Hindlimb muscle (tissue), 1 donor: ENCODE measurements around the gene APMAP. TPM values are rescaled to one million over a fixed set of nuclear protein-coding genes. Genes with fewer than 3 reads are reported as not detected.

ENCODE experiments used
- DNase-seq: peaks from one replicate; pipeline ENCODE4 v3.0.0-alpha.2; 2013
- polyA plus RNA-seq: library from polyadenylated mRNA; unstranded; fragments of 120-200 nt; gene quantifications from one replicate; pipeline ENCODE4 v1.2.1, GENCODE V29; 2013; ENCODE audit not compliant: insufficient read length

Gene APMAP, protein sequence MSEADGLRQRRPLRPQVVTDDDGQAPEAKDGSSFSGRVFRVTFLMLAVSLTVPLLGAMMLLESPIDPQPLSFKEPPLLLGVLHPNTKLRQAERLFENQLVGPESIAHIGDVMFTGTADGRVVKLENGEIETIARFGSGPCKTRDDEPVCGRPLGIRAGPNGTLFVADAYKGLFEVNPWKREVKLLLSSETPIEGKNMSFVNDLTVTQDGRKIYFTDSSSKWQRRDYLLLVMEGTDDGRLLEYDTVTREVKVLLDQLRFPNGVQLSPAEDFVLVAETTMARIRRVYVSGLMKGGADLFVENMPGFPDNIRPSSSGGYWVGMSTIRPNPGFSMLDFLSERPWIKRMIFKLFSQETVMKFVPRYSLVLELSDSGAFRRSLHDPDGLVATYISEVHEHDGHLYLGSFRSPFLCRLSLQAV
- polyA plus RNA-seq, result 47.5 TPM

DNA sequence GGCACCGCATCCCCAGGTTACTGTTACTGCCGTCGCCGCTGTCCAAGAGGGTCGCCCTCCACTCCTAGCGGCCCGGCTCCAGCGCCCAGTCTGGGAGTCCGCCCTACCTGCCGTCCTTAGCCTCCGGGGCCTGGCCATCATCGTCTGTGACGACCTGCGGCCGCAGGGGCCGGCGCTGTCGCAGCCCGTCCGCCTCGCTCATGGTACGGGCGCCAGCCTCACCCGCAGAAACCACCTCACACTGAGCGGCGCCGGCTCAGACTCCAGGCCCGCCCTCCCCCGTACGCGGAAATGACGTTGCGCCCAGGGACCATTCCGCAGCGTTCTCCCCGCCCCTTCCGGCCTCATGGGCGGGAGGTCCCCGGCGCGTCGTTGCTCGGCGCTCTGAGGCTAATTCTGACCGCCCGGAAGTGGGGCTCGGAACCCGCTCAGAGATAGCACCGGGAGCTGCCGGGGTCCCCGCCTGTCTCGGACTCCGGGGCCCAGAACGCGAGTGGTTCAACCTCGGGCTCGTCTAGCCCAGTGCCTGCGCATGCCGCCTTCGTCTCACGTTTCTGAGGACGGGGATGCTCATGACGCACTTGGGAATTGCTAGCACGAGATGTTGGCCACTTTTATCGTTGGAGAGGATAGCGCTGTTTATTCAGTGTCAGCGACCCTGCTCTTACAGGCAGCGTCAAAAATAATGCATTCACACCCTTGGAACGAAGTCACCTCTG lies at the start of gene APMAP:
TSS of gene APMAP (minus strand) at position 265 of the 719 bp plus-strand sequence. CDS start at position 202, 63 bp downstream.
- DNase-seq, result peak; percentile 96

DNA sequence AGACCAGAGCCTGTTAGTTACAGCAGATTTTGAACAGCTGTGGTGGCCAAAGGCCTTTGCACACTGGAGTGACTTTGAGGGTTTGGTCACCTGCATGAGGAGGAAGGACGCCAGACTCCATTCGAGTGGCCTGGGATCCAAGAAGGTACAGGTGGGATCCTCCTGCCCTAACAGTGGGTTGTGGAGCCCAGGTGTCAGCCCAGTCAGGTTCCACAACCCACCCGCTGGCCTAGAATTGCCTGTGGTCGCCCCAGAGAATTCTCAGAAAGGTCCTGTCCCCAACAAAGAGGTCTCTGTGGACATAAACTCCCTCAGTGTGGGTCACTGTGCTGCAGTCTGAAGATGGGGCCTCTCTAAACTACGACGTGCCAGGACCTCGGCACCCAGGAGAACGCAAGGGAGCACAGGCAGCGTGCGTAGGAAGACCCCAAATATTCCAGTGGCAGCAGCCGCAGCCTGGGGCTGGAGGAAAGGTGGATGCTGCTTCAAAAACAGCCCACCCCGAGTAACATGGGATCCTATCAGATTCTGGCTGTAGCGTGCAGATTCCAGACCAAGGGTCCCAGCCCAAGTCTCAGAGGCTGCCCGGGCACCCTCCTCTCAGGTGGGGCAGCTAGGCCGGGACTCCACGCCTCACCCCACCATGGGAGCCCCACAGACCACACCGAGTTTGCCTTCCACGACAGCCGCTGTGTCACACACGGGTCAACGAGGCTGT lies 49.4 kb upstream of the APMAP start:
- no peak for DNase-seq

DNA sequence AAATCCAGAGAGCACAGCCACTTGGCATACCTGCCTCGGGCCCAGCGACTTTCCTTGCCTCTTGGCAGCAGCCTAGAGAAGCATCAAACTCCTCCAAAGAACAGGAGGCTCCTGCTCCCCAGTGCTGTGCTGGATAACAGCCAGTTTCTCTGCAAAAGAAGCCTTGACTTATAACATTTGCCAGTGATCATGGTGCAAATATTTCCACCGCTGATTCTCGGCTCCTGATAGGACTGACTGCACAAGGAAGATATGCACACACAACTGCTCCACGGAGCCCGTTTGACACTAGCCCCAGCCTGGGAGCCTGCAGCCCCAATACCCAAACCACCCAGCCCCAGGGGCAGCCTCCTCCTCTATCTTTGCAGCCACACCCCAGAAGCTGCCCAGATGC lies 47.9 kb upstream of the APMAP start:
- DNase-seq, result peak; percentile 73

DNA sequence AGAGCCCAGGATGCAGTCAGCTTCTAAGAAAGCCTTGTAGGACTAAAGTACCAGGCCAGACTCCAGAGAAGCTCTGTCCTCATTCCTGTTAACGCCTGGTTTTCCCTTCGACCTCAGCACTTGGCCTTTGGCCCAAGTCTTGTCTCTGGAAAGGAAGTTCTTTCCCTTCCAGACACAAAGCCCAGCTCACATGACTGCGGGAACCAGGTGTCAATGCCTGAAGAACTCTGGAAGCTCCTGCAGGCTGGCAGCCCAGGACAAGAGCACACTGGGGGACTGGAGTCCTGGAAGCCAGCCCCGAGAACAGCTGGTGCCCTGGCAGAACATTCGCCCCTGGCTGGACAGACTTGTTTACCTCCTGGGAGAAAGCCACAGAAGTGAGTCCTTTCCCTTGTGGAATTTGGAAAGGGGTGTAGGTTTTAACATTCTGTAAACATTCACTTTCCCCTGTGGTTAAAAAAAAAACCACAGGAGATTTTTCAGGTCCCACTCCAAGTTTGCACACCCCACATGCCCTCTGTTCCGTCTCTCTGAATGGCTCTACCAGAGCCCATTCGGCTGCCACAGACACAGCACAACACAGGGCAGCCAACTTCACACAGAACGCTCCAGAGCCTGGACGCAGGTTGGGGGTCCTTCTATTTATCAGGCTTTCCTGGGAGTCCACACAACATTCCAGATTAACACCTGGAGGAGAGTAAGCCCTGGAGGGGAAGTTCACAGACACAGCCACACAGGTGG lies 47.3 kb upstream of the APMAP start:
- peak; percentile 89 for DNase-seq

DNA sequence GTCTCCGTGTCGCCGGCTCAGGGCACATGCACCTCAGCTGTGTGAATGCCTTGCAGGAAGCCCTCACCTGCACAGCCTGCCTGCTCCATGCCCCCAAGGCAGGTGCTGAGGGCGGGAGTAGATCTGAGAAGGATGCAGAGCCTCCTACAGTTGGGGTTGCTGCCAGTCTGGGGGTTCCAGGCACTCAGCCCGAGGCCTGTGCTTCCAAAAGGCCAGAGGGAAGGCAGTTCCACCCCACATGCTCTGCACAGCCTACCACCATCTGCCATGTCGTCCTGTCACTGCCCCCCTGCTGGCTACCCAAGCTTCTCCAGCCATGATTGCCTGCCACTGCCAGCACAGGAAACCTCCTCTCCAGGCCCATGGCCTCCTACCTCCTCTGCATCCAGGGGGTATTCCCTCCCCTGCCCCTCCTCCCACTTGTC lies 46.1 kb upstream of the APMAP start:
- DNase-seq, result no peak

DNA sequence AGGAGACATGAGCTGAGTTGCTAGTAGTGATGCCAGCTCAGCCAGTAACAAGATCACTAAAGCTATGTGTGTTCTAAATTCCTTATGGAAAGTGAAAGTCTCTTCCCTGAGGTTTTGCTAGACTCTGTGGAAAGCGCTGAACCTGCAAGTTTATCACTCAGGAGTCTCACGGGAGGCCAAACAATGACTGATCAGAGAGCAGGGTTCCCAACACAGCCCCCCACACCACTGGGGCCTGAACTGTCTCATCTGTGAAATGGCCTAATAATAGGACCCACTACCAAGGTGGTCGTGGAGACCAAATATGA lies 45.5 kb upstream of the APMAP start:
- DNase-seq, result no peak

DNA sequence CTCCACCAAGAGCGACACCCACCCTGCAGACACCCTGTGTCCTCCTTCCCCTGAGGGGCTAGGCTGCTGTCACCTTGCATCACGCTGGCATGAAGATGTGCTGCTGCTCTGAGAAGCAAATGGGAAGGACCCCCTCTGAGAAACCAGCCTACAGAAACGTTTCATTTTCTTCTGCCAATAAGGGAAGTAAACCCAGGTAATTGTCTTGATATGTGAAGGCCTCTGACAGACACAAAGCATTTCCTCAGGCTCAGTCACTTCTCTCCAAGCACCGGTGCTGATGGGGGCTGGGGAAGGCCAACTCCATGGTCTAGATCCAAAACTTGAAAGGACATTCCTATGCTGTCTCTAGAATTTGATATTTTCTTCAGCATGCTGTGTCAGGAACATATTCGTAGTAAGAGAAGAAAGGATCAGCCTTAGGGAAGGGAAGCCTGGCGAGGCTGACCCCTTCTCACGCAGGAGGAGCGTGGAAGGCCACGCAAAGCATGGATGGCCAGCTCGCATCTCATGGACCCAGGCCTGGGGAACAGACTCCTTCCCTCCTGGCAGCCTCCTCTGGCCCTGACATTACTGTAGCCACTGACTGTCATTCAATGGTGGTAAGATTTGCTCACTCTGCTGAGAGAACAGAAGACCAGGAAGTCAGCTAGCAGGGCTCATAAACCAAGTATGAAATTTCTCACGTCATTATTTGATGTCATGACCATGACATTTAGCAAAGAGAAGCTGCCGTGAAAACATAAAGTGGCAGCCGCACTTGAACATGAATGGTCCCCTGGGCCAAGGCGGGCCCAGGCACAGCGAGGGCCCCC lies 44.9 kb upstream of the APMAP start:
- DNase-seq, result no peak

DNA sequence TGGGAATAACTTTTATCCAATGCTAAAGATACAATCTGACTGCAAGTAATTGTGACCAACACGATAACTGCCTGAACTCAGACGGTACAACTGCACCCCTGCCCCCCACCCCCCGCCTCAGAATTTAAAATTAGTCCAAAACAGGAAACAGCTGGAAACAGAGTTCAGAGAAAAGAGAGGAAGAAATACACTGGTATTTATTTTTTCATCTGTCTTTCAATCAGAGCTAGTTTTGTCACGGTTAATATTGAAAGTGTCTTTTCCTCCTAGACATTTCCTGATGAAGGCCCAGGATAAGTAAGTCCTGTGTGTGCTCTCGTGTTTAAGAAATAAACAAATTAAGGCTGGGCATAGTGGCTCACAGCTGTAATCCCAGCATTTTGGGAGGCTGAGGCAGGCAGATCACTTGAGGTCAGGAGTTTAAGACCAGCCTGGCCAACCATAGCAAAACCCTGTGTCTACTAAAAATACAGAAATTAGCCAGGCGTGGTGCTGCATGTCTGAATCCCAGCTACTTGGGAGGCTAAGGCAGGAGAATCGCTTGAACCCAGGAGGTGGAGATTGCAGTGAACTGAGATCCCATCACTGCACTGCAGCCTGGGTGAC lies 43.9 kb upstream of the APMAP start:
- no peak for DNase-seq

DNA sequence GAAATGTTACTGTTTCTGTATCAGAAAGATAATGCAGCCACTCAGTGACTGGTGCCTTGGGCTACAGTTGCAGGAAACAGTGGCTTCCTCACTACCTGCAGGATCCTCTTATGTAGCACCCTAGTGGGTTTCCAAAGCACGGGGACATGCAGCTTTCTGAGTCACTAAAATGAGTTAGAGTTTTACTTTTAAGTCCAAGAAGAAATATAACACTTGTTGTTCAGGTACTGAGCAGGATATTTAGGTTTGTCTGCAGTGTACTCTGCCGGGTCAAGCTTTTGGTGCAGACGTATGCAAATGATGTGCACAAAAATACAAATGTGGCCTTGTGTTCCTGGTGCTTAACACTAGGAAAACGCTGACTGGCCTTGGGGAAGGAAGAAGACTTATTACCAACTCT lies 43.4 kb upstream of the APMAP start:
- no peak for DNase-seq

DNA sequence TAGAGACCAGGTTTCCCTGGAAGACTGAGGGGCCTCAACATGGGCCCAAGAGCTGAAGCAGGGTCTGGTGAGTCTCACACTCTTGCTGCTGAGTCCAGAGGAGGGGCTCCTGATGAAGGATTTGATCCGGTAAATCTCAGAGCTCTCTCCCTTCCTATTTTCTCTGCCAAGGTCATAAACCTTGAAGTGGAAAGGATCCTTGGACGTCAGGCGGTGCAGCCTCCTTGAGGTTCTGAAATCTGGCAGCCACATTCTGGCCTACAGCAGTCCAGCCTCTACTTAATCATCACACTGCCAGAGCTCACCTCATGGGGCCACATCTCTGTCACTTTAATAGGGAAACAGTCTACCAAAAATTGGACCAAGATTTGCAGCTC lies 41.4 kb upstream of the APMAP start:
- DNase-seq, result no peak

DNA sequence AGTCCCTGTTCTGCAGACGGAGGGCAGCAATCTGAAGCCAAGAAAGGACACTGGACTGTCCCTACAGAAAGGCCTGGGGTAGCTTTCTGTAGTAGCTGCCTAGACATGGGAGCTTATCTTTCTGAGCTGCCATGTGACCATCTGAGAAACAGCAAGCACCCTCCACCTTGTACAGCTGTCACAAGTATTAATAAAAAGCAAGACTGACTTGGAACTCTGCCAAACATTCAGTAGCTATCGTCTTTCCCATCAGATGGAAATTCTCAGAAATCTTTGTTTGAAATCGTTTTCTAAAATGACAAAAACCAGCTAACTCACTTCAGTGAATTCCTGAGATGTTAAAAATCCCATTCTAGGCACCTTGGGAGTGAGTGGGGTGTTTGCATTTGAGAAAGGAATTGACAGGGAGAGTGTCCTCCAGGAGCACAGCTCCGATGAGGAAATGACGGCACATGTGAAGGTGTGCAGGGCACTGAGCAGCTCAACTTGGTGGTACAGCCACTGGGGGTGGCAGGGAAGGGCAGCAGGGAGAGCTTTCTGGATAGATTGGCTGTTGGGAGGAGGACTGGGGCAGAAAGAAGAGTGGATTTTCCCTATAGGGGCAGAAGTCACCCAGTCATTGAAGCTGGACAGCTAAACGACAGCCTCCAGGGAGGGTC lies 40.8 kb upstream of the APMAP start:
- DNase-seq, result no peak

DNA sequence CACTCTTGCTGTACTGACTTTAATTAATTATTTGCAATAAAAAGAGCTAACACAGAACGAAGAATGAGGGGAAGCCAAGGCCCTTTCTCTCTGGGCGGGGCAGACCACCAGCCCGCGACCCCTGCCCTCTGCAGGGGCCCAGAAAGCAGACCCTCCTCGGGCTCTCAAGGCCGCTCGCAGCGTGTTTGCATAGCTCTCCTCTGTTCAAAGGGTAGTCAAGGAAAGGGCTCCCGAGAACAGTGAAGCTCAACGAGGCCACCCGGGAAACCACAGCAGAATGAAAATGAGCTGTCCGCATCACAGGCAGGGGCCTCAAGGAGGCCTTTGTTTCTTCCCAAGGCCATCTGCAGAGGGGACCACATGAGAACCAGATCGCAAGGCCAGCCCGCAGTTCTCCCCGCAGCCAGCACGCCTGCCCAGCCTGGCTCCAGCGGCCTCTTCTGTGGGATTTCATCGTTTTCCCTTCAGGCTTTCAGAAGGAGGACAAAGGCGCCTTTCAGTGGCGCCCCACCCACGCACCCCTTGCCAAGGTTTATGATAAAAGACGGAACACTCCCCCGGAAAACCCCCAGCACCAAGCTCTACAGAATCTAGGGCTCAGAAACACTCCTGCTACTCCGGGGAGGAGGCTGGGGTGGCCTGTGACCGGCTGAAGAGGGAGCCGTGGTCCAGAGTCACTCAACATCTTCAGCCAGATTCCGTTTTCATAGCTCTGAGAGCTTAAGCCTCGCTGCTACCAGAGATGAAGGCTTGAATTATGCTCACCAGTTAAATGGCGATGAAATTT lies 40.1 kb upstream of the APMAP start:
- no peak for DNase-seq

DNA sequence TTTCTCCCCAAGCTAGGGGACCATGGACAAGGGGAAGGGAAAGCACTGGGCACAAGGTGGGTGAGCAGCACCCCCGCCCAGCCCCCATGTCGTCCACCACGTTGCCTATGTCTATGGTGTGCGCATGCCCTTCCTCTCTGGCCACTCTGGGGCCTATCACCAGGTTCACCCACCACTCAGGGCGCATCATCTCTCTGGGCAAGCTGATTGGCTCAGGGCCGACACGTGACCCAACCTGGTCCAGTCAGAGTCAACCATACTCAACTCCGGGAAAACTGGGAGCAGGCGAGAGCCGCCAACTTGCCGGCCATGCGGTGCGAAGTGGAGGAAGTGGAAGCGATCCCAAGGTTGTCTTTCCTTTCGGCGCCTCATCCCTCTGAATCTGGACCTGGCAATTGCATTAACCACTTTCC lies 39.5 kb upstream of the APMAP start:
- DNase-seq, result no peak

DNA sequence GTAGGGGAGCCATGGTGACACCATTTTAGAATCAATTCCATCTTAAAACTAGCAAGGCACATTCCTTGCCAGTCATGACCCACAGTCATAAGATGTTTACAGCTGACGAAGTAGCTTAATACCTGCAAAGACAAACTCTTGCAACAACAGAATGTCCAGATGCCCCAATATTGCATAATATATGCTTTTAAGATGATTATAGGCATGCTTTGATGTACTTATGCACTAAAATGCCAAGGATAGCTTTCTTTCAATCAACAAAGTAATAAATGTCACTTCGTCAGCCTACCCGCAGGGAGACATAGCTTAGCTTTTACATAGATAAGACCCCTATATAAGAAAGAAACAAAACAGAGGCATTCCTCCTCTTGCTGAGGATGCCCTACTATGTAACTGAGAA lies 38.7 kb upstream of the APMAP start:
- DNase-seq, result no peak

DNA sequence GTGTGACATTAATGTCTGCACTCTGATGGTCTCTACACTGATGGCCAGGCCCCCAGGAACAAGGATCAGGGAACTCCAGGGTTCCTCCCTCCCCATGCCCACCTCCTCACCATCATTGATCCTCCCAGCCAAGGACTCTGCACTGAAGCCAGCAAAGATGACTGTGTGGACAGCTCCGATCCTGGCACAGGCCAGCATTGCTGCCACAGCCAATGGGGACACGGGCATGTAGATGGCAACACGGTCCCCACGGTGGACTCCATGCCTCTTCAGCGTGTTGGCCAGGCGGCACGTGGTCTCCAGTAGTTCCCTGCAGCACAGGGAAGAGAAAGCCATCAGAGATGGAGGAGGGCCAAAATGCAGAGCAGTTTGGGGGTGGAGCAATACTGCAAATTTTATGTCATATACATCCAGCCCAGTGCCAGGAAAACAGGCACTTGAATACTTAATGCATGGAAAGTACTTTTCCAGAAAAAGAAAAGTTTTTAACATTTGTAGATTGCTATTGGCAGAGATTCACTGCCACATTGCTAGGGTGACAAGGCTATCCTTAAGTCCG lies 38.2 kb upstream of the APMAP start:
- DNase-seq, result no peak

DNA sequence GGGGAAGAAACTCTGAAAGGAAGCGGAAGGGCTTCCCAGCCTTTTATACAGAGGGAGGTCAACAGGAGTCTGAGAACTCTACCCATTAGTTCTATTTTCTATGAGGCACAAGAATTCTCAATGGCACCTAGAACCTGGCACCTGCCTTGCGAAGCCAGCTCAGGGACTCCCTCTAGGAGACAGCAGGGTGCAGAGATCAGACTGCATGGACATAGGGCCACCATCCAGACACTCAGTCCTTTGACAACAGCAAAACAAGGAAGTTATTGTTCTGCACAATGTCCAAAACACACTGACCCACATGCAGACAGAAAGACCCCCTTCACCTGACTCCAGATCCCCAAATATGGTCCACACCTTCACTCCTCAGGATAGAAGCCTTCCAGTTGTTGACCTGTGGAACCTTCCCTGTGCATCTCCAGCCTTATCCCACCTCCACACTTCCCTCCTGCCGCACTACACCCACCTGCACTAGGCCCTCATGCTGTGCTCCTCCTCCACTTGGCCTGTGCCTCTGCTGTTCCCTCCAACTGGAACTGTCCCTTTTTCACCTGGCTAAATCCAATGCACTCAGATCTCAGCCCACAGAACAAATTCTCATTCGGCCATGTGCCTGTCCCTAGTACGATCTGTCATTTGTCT lies 37.6 kb upstream of the APMAP start:
- no peak for DNase-seq

DNA sequence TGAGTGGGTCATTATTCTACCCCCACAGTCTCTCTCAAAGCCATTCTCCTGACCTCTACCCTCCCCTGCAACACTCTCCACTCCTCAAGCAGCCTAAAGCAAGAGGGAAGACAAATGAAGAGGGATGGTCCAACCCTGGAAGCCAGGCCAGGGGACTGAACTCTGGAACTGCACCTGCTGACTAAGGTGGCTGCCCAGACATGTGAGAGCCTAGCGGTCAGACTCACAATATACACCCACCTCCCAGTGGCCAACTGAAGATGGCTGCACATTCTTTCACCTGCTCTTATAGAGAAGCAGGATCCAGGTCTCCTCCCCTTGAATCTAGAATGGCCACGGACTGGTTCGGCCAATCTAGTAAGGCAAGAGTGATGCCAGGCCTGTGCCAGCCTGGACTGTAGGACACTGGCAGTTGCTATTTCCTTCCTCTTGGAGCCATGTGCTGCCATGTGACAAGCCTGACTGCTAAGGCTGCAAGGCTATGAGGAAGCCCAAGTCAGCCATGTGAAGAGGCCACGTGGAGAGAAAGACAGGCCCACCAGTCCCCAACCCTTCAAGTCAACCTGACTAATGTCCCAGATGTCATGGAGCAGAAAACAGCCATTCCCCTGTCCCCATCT lies 33.5 kb upstream of the APMAP start:
- no peak for DNase-seq

DNA sequence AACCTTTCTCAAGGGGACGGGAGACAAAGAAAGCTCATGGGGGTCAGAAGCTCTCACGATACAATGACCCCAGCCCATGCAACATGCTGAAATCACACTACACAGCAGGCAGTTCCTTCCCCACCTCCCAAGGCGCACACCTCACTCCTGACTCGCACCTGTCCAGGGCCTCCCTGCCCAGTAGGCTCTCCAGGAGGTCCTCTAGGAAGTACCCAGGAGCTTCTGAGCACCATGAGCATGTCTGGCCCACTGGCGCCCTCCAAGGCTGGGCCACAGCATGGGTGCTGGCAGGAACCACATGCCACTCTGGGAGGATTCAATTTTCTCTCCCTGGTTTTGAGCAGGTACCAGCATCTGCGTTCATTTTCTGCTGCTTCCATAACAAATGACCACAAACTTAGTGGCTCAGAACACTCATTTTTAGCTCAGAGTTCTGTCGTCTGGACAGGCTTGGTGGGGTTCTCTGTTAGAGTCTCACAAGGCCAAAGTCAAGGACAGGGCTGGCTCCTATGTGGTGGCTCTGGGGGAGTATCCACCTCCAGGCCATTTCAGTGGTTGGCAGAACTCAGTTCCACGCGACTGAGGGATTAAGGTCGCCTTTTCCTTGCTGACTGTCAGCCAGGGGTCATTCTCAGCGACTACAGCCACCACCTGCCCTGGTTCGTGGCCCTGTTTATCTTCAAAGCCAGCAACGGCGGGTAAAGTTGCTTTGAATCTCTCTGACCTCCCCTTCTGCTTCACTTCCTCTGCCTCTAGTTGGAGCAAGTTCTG lies 32.7 kb upstream of the APMAP start:
- DNase-seq, result no peak
